Endothelial cell of umbilical vein (primary cell): ENCODE data around the gene HOXA2. TPM values are rescaled to one million over a fixed set of nuclear protein-coding genes. Genes with fewer than 3 reads are reported as not detected.

Experiments used
- BruUV-seq: library from RNA; stranded (reverse); fragments of 400-500 nt; replicated peaks from 2 replicates; lab custom pipeline; 2021; lab: Mats Ljungman, UMichigan
- CTCF ChIA-PET: fragments of 300-600, 350-600 bp; sonication (Branson Sonifier 250); formaldehyde crosslinking; loops from one replicate; lab custom pipeline; 2021; ENCODE audit warnings: antibody characterized with exemption, inconsistent platforms; lab: Charles Lee
- POLR2A ChIA-PET: fragments of 300-600, 350-600 bp; sonication (Branson Sonifier 250); formaldehyde crosslinking; loops from one replicate; lab custom pipeline; 2021; ENCODE audit warnings: antibody characterized with exemption, inconsistent platforms; lab: Charles Lee
- DNase-seq: peaks from one replicate; pipeline ENCODE4 v3.0.0-alpha.2; 2011; ENCODE audit warnings: low read depth, low spot score
- FAIRE-seq: peaks from 2 replicates; lab custom pipeline; 2011; peaks lifted over from hg19 to GRCh38; lab: Jason Lieb, UNC
- H2AFZ ChIP-seq: 2 replicates; pipeline ENCODE4 v1.6.0; 2012; ENCODE audit warnings: low read depth, low read length, control low read depth, inconsistent platforms
- H3K27ac ChIP-seq: 2 replicates; pipeline ENCODE4 v1.5.1; 2011; ENCODE audit warnings: low read depth, mild to moderate bottlenecking, control low read depth, low read length, moderate library complexity; ENCODE audit not compliant: insufficient read depth
- H3K27me3 ChIP-seq, 2 experiments: 2 replicates each; pipeline versions ENCODE4 v1.6.0 to v1.6.1; 2011; ENCODE audit warnings: low read length in 2 of 2, mixed read lengths in 1 of 2; ENCODE audit not compliant: control insufficient read depth in 2 of 2, insufficient read depth in 2 of 2
- H3K36me3 ChIP-seq, 2 experiments: 2 replicates in 1 of 2; 3 replicates in 1 of 2; pipeline ENCODE4 v1.5.1; 2011; ENCODE audit warnings: low read length in 2 of 2, mild to moderate bottlenecking in 1 of 2, moderate library complexity in 1 of 2; ENCODE audit not compliant: control insufficient read depth in 2 of 2, insufficient read depth in 2 of 2; ENCODE audit errors: extremely low read depth in 1 of 2
- H3K4me1 ChIP-seq: 3 replicates; pipeline ENCODE4 v1.5.1; 2011; ENCODE audit warnings: mild to moderate bottlenecking, low read length; ENCODE audit not compliant: control insufficient read depth, insufficient read depth; ENCODE audit errors: extremely low read depth
- H3K4me2 ChIP-seq: 2 replicates; pipeline ENCODE4 v1.6.1; 2011; ENCODE audit warnings: low read length, control low read depth, mixed read lengths; ENCODE audit not compliant: insufficient read depth
- H3K4me3 ChIP-seq, 3 experiments: fragments of 200-600 bp in 1 of 3; sonication (generic), shearing (Covaris generic) in 1 of 3; replicated peaks in 1 of 3; 2 replicates each; pipeline ENCODE4 v1.5.1; 2011 to 2016; ENCODE audit warnings: control low read depth in 3 of 3, low read length in 3 of 3, mild to moderate bottlenecking in 2 of 3, inconsistent platforms in 1 of 3, low read depth in 1 of 3, moderate library complexity in 1 of 3; ENCODE audit not compliant: insufficient read depth in 1 of 3
- H3K79me2 ChIP-seq: 2 replicates; pipeline ENCODE4 v1.6.0; 2012; ENCODE audit warnings: low read length, inconsistent platforms; ENCODE audit not compliant: control insufficient read depth, insufficient read depth
- H3K9ac ChIP-seq: replicated peaks from 2 replicates; pipeline ENCODE3; 2011; ENCODE audit warnings: low read length, control low read depth; ENCODE audit not compliant: insufficient read depth; ENCODE audit errors: extremely low read depth
- H3K9me1 ChIP-seq: replicated peaks from 3 replicates; pipeline ENCODE4 v1.6.0; 2011; ENCODE audit warnings: mild to moderate bottlenecking, low read length; ENCODE audit not compliant: control insufficient read depth, insufficient read depth; ENCODE audit errors: extremely low read depth
- H3K9me3 ChIP-seq: replicated peaks from 2 replicates; pipeline ENCODE4 v1.5.1; 2012; ENCODE audit warnings: low read length, inconsistent platforms; ENCODE audit not compliant: control insufficient read depth, insufficient read depth
- H4K20me1 ChIP-seq: replicated peaks from 2 replicates; pipeline ENCODE3; 2011; ENCODE audit warnings: mild to moderate bottlenecking, low read length; ENCODE audit not compliant: control insufficient read depth, insufficient read depth; ENCODE audit errors: extremely low read depth
- CTCF ChIP-seq, 2 donors: IDR thresholded peaks; 1 replicate in 1 of 2; 2 replicates in 1 of 2; pipeline ENCODE4 v1.5.1; 2011; ENCODE audit warnings: low read length in 2 of 2, mild to moderate bottlenecking in 2 of 2, moderate library complexity in 2 of 2, control low read depth in 1 of 2, inconsistent platforms in 1 of 2, low read depth in 1 of 2; ENCODE audit not compliant: insufficient read depth in 1 of 2; ENCODE audit errors: extremely low read depth in 1 of 2
- EZH2 ChIP-seq: IDR thresholded peaks from 2 replicates; pipeline ENCODE4 v1.6.1; 2012; ENCODE audit warnings: borderline replicate concordance, low read depth, mild to moderate bottlenecking, moderate library complexity, low read length, inconsistent platforms; ENCODE audit not compliant: severe bottlenecking
- FOS ChIP-seq: IDR thresholded peaks from 2 replicates; pipeline ENCODE4 v1.6.1; 2011; ENCODE audit warnings: mild to moderate bottlenecking, low read length, moderate library complexity, borderline replicate concordance; ENCODE audit not compliant: insufficient read depth
- GATA2 ChIP-seq: IDR thresholded peaks from 2 replicates; pipeline ENCODE4 v1.7.0; 2011; ENCODE audit warnings: low read depth, mild to moderate bottlenecking, moderate library complexity, mixed read lengths, low read length; ENCODE audit not compliant: insufficient read length, insufficient read depth
- JUN ChIP-seq: IDR thresholded peaks from 2 replicates; pipeline ENCODE4 v1.6.1; 2011; ENCODE audit warnings: borderline replicate concordance, low read depth; ENCODE audit not compliant: insufficient read length, insufficient read depth
- MAX ChIP-seq: IDR thresholded peaks from 2 replicates; pipeline ENCODE4 v1.6.1; 2011; ENCODE audit not compliant: insufficient read depth, insufficient read length
- MYC ChIP-seq: IDR thresholded peaks from one replicate; pipeline ENCODE4 v1.6.1; 2011; ENCODE audit warnings: mild to moderate bottlenecking, low read depth, low read length
- POLR2A ChIP-seq: IDR thresholded peaks from 2 replicates; pipeline ENCODE4 v1.6.1; 2012; ENCODE audit warnings: low read depth, mild to moderate bottlenecking, control low read depth, low read length
- POLR2AphosphoS5 ChIP-seq: IDR thresholded peaks from 2 replicates; pipeline ENCODE4 v1.6.1; 2012; ENCODE audit warnings: low read depth, mild to moderate bottlenecking, control low read depth, low read length, moderate library complexity; ENCODE audit not compliant: insufficient read depth
- dilution Hi-C: fragments of 300-500 bp; cut with MboI; formaldehyde crosslinking; loops from one replicate; pipeline ENCODE4 v1.15.0; 2019; ENCODE audit warnings: low sequenced_read_pairs; ENCODE audit not compliant: extremely low pct_ligation_motif_present
- intact Hi-C: fragments of 100-400 bp; cut with micrococcal nuclease; formaldehyde crosslinking; loops from one replicate; pipeline ENCODE4 v1.10.0; 2022
- polyA plus RNA-seq, 4 experiments: library from polyadenylated mRNA; depleted of rRNA in 3 of 4; stranded (reverse) in 3 of 4; unstranded in 1 of 4; fragments of >200 nt; gene quantifications; 2 replicates each; pipeline versions ENCODE4 v1.2.1 to v1.2.3, GENCODE V29; 2011 to 2012; ENCODE audit warnings: missing spikeins in 1 of 4
- total RNA-seq: library from RNA; stranded (reverse); gene quantifications from 2 replicates; pipeline ENCODE4 v1.2.3, GENCODE V29; 2021

HOXA2 gene
- total and polyA plus RNA-seq, 2 donors (not counting 3 experiments of a cell fraction or from before 2014, with no cell fraction given), result 1.6 to 2.3 TPM

GRCh38 chr7:27104341-27105058, 2.0 kb upstream of the HOXA2 start:
- Histone ChIP-seq H3K4me2 (peak overlapping the region; percentile 74), H2AFZ (no peak overlapping the region), H3K9me1 (no peaks in the 10 kb centered on the region), H3K27ac (peak overlapping the region; percentile 93), H3K4me3 (peak overlapping the region in 1 of 3 experiments; percentile 92), H3K36me3 (peaks cover 0 to 3% of the 10 kb centered on the region in 2 experiments), H3K79me2 (peaks cover 77% of the 10 kb centered on the region), H4K20me1 (no peaks in the 10 kb centered on the region), H3K9me3 (no peaks in the 10 kb centered on the region), H3K4me1 (peaks cover 94% of the 10 kb centered on the region), H3K9ac (peak overlapping the region; percentile 71), H3K27me3 (no peaks in the 10 kb centered on the region)
- POLR2A ChIA-PET, result interaction anchor here (2.1 kb wide), 1 partner anchor 11 kb away, joined by 5 read pairs; no protein-coding TSS in a partner anchor
- intact Hi-C loops (loop anchor here (5.0 kb wide), 2 partner anchors 732 to 902 kb away; partner anchors contain the start of genes CBX3 and HNRNPA2B1), dilution Hi-C loops (no loop called here)
- no peak for TF ChIP-seq CTCF (IDR thresholded peaks at IDR 0.05; ENCODE audit: extremely low read depth in 1 of 2, insufficient read depth in 1 of 2, low read depth in 1 of 2, low read length in 2 of 2)
- no peak for TF ChIP-seq JUN
- no peak for TF ChIP-seq FOS
- TF ChIP-seq MAX, result no peak
- TF ChIP-seq MYC, result no peak
- TF ChIP-seq POLR2AphosphoS5, result no peak
- TF ChIP-seq EZH2, result no peak
- no peak for TF ChIP-seq GATA2
- TF ChIP-seq POLR2A, result no peak
- FAIRE-seq (peak; percentile 28), DNase-seq (peak; percentile 67)
- CTCF ChIA-PET, result interaction anchor here (1.2 to 5.4 kb wide), 6 partner anchors 9 to 250 kb away, joined by 3 to 70 read pairs (median 6); partner anchors contain the start of gene HOXA4
- no TSS peak for BruUV-seq
